ENCODE data around the gene PRKCG. TPM values are rescaled to one million over a fixed set of nuclear protein-coding genes. Genes with fewer than 3 reads are reported as not detected.

Gene PRKCG
- total RNA-seq, 2 donors from 2014 or later, result not detected

GRCh38 chr19:53876651-53877224 lies 5.3 kb upstream of the PRKCG start:
- no peak overlapping the region for H3K27ac ChIP-seq
- H3K36me3 ChIP-seq, result peaks cover 44% of the 10 kb centered on the region
- TF ChIP-seq CTCF (IDR thresholded peaks at IDR 0.05), result no peak
- no peak for DNase-seq (ENCODE audit: low spot score)
- H3K9me3 ChIP-seq, result no peaks in the 10 kb centered on the region
- H3K27me3 ChIP-seq, result peaks cover 0 to 2% of the 10 kb centered on the region in 2 donors
- H3K4me3 ChIP-seq, result no peak overlapping the region
- peaks cover 0 to 36% of the 10 kb centered on the region in 2 donors for H3K4me1 ChIP-seq

- Histone ChIP-seq H3K36me3 (peaks cover 39% of the 10 kb centered on the region), H3K27ac (no peak overlapping the region), H3K4me1 (peaks cover 0 to 36% of the 10 kb centered on the region in 2 donors), H3K9me3 (no peaks in the 10 kb centered on the region), H3K4me3 (no peak overlapping the region), H3K27me3 (peaks cover 0 to 8% of the 10 kb centered on the region in 2 donors)
- DNase-seq (ENCODE audit: low spot score), result no peak
- TF ChIP-seq CTCF (IDR thresholded peaks at IDR 0.05), result no peak
These were observed 4.6 kb upstream of the PRKCG start for GRCh38 chr19:53877361-53877766.

- H3K27me3 ChIP-seq, result peaks cover 14% of the 10 kb centered on the region in 2 donors
- peaks cover 0 to 38% of the 10 kb centered on the region in 2 donors for H3K4me1 ChIP-seq
- peaks cover 25% of the 10 kb centered on the region for H3K36me3 ChIP-seq
- H3K27ac ChIP-seq, result peak overlapping the region in 1 of 2 donors; percentile 27
- peak overlapping the region; percentile 45 to 58 for H3K4me3 ChIP-seq
- no peaks in the 10 kb centered on the region for H3K9me3 ChIP-seq
- DNase-seq (ENCODE audit: low spot score), result no peak
- no peak for TF ChIP-seq CTCF (IDR thresholded peaks at IDR 0.05)
These were observed 3.2 kb upstream of the PRKCG start for GRCh38 chr19:53878776-53879139.

- H3K4me3 ChIP-seq, result peak overlapping the region; percentile 45 to 58
- H3K9me3 ChIP-seq, result no peaks in the 10 kb centered on the region
- peaks cover 0 to 34% of the 10 kb centered on the region in 2 donors for H3K4me1 ChIP-seq
- peak overlapping the region in 1 of 2 donors; percentile 27 for H3K27ac ChIP-seq
- peak; percentile 95 for DNase-seq (ENCODE audit: low spot score)
- H3K27me3 ChIP-seq, result peaks cover 14 to 17% of the 10 kb centered on the region in 2 donors
- H3K36me3 ChIP-seq, result peaks cover 18% of the 10 kb centered on the region
- TF ChIP-seq CTCF (IDR thresholded peaks at IDR 0.05), result no peak
These were observed 2.6 kb upstream of the PRKCG start for GRCh38 chr19:53879140-53880081.

- Histone ChIP-seq H3K9me3 (no peaks in the 10 kb centered on the region), H3K27ac (no peak overlapping the region), H3K4me3 (no peak overlapping the region), H3K36me3 (peaks cover 6% of the 10 kb centered on the region), H3K4me1 (peaks cover 0 to 32% of the 10 kb centered on the region in 2 donors), H3K27me3 (peaks cover 14 to 17% of the 10 kb centered on the region in 2 donors)
- no peak for TF ChIP-seq CTCF (IDR thresholded peaks at IDR 0.05)
- no peak for DNase-seq (ENCODE audit: low spot score)
These were observed 1.1 kb upstream of the PRKCG start for GRCh38 chr19:53880711-53881481.

Measured in right atrium auricular region (tissue), 2 donors.